Mesendoderm (in vitro differentiated cells): ENCODE measurements around the gene GULP1.
A peak's percentile ranks its signal among the peaks of the same experiment; 100 is the strongest.

ENCODE experiments used
- DNase-seq: peaks from one replicate; pipeline ENCODE4 v3.0.0; 2013
- H2AK5ac ChIP-seq: 2 replicates; pipeline ENCODE4 v1.6.1; 2013; ENCODE audit warnings: low read length, inconsistent platforms
- H2BK120ac ChIP-seq: 2 replicates; pipeline ENCODE4 v1.6.1; 2013; ENCODE audit warnings: low read depth, mild to moderate bottlenecking, low read length, moderate library complexity, mixed read lengths
- H2BK15ac ChIP-seq: replicated peaks from 2 replicates; pipeline ENCODE4 v1.6.1; 2013; ENCODE audit warnings: low read depth, mild to moderate bottlenecking, moderate library complexity
- H2BK5ac ChIP-seq: 2 replicates; pipeline ENCODE4 v1.6.1; 2013; ENCODE audit warnings: low read length, inconsistent platforms
- H3K18ac ChIP-seq: 2 replicates; pipeline ENCODE4 v1.6.1; 2013; ENCODE audit warnings: mild to moderate bottlenecking, low read length, mixed read lengths
- H3K23ac ChIP-seq: one replicate; pipeline ENCODE4 v1.6.1; 2013; ENCODE audit warnings: low read length
- H3K27ac ChIP-seq: 2 replicates; pipeline ENCODE4 v1.5.1; 2013; ENCODE audit warnings: low read depth, mild to moderate bottlenecking, inconsistent platforms, low read length, moderate library complexity
- H3K27me3 ChIP-seq: 2 replicates; pipeline ENCODE4 v1.6.1; 2013; ENCODE audit warnings: low read length, control low read depth, mild to moderate bottlenecking, inconsistent platforms; ENCODE audit not compliant: insufficient read depth, poor library complexity
- H3K36me3 ChIP-seq: 2 replicates; pipeline ENCODE4 v1.6.1; 2013; ENCODE audit warnings: low read length, inconsistent platforms; ENCODE audit not compliant: control insufficient read depth, insufficient read depth
- H3K4ac ChIP-seq: one replicate; pipeline ENCODE4 v1.6.1; 2013; ENCODE audit warnings: low read depth, mild to moderate bottlenecking, low read length, moderate library complexity
- H3K4me1 ChIP-seq: 2 replicates; pipeline ENCODE4 v1.6.1; 2013; ENCODE audit warnings: low read depth, low read length, inconsistent platforms; ENCODE audit not compliant: control insufficient read depth
- H3K4me2 ChIP-seq: 2 replicates; pipeline ENCODE4 v1.6.1; 2013; ENCODE audit warnings: low read length
- H3K4me3 ChIP-seq: 2 replicates; pipeline ENCODE4 v1.5.1; 2013; ENCODE audit warnings: mild to moderate bottlenecking, low read length
- H3K56ac ChIP-seq: one replicate; pipeline ENCODE4 v1.6.1; 2013; ENCODE audit warnings: low read length
- H3K79me1 ChIP-seq: 2 replicates; pipeline ENCODE4 v1.6.1; 2013; ENCODE audit warnings: low read length, inconsistent platforms
- H3K79me2 ChIP-seq: 2 replicates; pipeline ENCODE4 v1.6.1; 2013; ENCODE audit warnings: mild to moderate bottlenecking, low read length; ENCODE audit not compliant: control insufficient read depth, insufficient read depth
- H3K9ac ChIP-seq: 2 replicates; pipeline ENCODE4 v1.6.1; 2013; ENCODE audit warnings: low read length, inconsistent platforms
- H4K5ac ChIP-seq: one replicate; pipeline ENCODE4 v1.6.1; 2013; ENCODE audit warnings: low read length
- H4K8ac ChIP-seq: one replicate; pipeline ENCODE4 v1.6.1; 2013; ENCODE audit warnings: low read depth, mild to moderate bottlenecking, control low read depth, low read length, moderate library complexity
- WGBS: extraction: QIAGEN DNeasy Blood & Tissue Kit; methylation state at CpG from one replicate; pipeline ENCODE4 v1.1.7; 2013; ENCODE audit warnings: low lambda C conversion rate, missing lambda C conversion rate; ENCODE audit not compliant: insufficient coverage; ENCODE audit errors: extremely low coverage; 5-methylcytosine and 5-hydroxymethylcytosine counted together

GULP1 gene

DNA sequence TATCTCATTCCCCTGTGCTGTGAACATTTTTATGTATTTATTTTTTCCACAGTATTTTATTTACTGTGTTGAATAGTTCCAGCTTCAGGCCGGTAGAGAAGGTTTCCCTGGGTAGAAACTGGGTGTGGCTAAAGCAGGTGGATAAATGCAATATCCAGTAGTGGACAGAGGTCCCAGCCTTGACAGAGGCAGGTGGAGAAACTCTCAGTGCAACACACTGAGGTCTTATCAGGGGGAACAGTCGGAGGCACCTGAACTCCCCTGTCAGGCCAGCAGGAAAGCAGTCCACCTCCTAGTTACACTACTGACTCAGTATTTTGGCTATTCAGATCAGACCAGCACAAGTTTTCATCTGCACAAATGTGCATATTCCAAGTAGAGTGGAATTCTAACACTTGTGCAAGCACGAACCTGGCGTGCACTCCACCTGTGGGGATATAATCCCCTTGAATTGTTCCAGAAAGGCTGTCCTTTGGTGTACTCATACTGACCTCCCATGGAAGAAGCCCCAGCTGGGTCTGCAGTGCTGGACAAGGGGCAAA lies 103.3 kb downstream of the GULP1 start:
- Histone ChIP-seq H3K79me1 (peaks cover 13% of the 10 kb centered on the region), H3K4ac (no peak overlapping the region), H2BK5ac (no peak overlapping the region), H2BK15ac (no peak overlapping the region), H3K56ac (no peak overlapping the region), H3K36me3 (no peaks in the 10 kb centered on the region), H4K8ac (no peak overlapping the region), H3K27ac (no peak overlapping the region), H3K79me2 (peaks cover 19% of the 10 kb centered on the region), H3K27me3 (no peaks in the 10 kb centered on the region), H2AK5ac (no peak overlapping the region), H3K23ac (no peak overlapping the region), H4K5ac (no peak overlapping the region), H3K18ac (peak overlapping the region; percentile 40), H2BK120ac (no peak overlapping the region), H3K4me2 (no peak overlapping the region), H3K9ac (no peak overlapping the region), H3K4me1 (peaks cover 3% of the 10 kb centered on the region), H3K4me3 (no peak overlapping the region)
- no CpG with 5 or more reads among the region's 4 CpGs for WGBS
- no peak for DNase-seq

DNA sequence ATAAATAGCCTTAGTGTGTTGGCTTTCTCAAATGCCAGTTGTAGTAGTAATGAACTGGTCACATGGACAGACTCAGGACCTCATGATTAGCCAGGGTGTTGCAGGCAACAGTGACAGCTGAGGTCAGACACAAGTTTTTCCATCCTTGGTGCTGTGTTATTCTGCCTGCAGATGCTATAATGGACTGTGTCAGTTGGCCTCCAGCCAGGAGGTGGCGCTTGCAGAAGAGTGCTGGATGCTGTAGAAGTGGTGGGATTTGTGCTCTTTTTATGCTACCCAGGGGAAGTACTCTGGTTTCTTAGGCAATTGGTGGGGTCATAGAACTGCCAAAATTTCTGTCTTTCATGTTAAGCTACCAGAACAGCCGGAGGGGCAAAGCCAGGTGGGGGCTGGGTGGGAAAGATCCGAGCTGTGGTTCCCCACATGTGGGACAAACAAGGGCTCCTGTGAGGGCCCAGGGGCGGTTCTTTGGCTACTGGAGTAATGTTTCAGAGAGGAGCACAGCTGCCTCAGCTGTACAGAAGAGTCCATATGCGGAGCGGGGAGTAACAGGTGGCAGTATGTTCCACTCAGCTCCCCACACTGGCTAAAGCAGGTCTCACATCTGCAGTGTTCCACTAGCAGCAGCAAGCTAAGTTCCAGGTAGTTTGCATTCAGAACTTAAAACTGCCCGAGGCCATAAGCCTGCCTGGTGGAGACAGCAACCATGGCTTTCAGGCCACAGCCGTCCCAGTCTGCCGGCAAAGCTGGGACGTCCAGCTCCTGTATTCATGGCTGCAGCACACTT lies 104.4 kb downstream of the GULP1 start:
- H2BK120ac ChIP-seq = no peak overlapping the region

DNA sequence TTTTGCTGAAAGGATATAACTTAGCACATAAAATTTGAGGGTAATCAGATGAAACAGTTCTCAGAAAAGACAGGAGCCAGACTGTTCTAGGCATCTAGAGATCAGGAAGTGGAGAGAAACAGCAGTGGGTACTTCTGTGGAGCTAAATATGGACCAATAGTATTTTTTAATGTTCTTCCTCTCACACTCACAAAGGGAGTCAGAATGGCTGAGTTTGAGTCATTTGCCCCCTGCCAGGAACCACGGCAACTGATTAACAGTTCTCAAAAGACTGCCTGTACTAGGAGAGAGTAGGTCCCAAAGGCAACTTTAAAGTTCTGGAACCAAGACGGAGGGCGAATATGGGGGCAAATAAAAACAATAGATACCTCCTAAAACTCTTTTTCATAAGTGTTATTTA lies 107.5 kb downstream of the GULP1 start:
- H3K9ac ChIP-seq = no peak overlapping the region
- H3K79me2 ChIP-seq = peaks cover 13% of the 10 kb centered on the region
- H2AK5ac ChIP-seq = no peak overlapping the region
- H3K4ac ChIP-seq = no peak overlapping the region
- no peak overlapping the region for H2BK5ac ChIP-seq
- no peak overlapping the region for H2BK15ac ChIP-seq
- DNase-seq = peak; percentile 69
- no peak overlapping the region for H3K4me3 ChIP-seq
- no CpG with 5 or more reads among the region's 3 CpGs for WGBS
- H3K79me1 ChIP-seq = peaks cover 13% of the 10 kb centered on the region
- H3K27ac ChIP-seq = no peak overlapping the region
- no peaks in the 10 kb centered on the region for H3K36me3 ChIP-seq
- no peak overlapping the region for H3K4me2 ChIP-seq
- no peak overlapping the region for H4K5ac ChIP-seq
- no peak overlapping the region for H3K56ac ChIP-seq
- no peak overlapping the region for H3K18ac ChIP-seq
- no peak overlapping the region for H4K8ac ChIP-seq
- no peak overlapping the region for H3K23ac ChIP-seq
- H2BK120ac ChIP-seq = no peak overlapping the region
- H3K27me3 ChIP-seq = no peaks in the 10 kb centered on the region
- H3K4me1 ChIP-seq = peaks cover 3% of the 10 kb centered on the region

More for the DNA sequence above, 104.4 kb downstream of the GULP1 start:
- no peak overlapping the region for H3K4me2 ChIP-seq
- H2AK5ac ChIP-seq = no peak overlapping the region
- H3K9ac ChIP-seq = no peak overlapping the region
- no peak overlapping the region for H3K23ac ChIP-seq
- no peak overlapping the region for H2BK15ac ChIP-seq
- no peak overlapping the region for H4K8ac ChIP-seq
- H3K27ac ChIP-seq = no peak overlapping the region
- H3K4me3 ChIP-seq = no peak overlapping the region
- no peak overlapping the region for H2BK5ac ChIP-seq
- peak overlapping the region; percentile 8 for H3K4ac ChIP-seq
- H3K79me1 ChIP-seq = peaks cover 13% of the 10 kb centered on the region
- no peak overlapping the region for H3K18ac ChIP-seq
- no peak overlapping the region for H4K5ac ChIP-seq
- H3K27me3 ChIP-seq = no peaks in the 10 kb centered on the region
- no CpG with 5 or more reads among the region's 10 CpGs for WGBS
- no peaks in the 10 kb centered on the region for H3K36me3 ChIP-seq
- peaks cover 18% of the 10 kb centered on the region for H3K79me2 ChIP-seq
- no peak overlapping the region for H3K56ac ChIP-seq
- DNase-seq = peak; percentile 42
- peaks cover 3% of the 10 kb centered on the region for H3K4me1 ChIP-seq

DNA sequence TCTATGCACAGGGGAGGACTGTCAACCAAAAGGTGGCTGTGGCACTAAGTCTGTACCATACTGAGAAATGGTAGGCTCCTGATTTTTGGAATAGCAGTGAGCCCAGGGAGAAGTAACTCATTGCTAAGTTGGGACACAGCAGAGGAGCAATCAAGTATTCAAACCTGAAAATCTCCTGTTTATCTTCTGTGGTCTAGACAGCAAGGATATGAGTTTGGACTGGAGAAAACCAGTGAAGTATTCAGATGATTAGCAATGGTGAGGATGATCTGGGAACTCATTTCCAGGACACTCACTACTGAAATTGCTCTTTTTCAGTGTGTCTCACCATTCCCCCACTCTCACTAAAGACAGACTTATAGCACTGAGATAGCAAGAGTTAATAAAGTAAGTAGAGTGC lies 112.0 kb downstream of the GULP1 start:
- H2AK5ac ChIP-seq = no peak overlapping the region
- no peak overlapping the region for H3K27ac ChIP-seq
- H3K79me2 ChIP-seq = no peaks in the 10 kb centered on the region

DNA sequence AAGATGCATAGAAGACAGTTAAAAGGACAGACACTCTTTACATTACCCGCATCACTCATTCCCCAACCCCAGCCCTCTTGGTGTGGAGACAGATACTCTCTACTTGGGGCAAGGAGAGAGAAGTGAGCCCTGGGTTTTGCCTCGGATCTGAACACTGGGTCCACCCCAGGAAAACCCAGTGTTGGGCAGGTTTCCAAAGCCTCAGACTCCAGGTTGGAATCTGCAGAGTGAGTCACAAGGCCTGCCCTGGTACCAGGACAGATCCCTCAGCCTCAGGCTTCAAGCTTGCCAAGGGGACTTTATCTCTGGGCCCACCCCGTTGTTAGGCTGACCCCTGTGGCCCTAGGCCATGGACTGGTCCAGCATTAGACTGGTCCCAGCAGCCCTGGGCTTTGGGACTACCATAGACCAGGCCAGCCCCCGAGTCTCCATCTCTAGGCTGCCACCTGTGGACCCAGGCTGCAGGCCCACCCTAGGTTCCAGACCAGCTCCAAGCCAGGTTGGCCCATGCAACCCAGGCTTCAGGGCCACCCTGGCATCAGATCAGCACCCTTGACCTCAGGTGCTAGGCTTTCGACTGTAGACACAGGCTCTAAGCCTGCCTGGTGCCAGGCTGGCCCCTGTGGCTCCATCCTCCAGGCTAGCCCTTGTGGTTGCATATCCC lies 112.8 kb downstream of the GULP1 start:
- Histone ChIP-seq H3K36me3 (no peaks in the 10 kb centered on the region), H3K79me2 (no peaks in the 10 kb centered on the region), H2BK5ac (no peak overlapping the region), H4K5ac (no peak overlapping the region), H3K56ac (no peak overlapping the region), H4K8ac (no peak overlapping the region), H3K4me1 (no peaks in the 10 kb centered on the region), H3K4me2 (no peak overlapping the region), H3K9ac (no peak overlapping the region), H3K23ac (no peak overlapping the region), H3K4me3 (no peak overlapping the region), H3K27me3 (no peaks in the 10 kb centered on the region), H2BK120ac (no peak overlapping the region), H3K79me1 (peaks cover 2% of the 10 kb centered on the region), H2BK15ac (no peak overlapping the region), H2AK5ac (no peak overlapping the region), H3K27ac (no peak overlapping the region), H3K4ac (no peak overlapping the region), H3K18ac (no peak overlapping the region)
- no peak for DNase-seq
- no CpG with 5 or more reads among the region's 5 CpGs for WGBS

More for the DNA sequence above, 112.0 kb downstream of the GULP1 start:
- Histone ChIP-seq H3K27me3 (no peaks in the 10 kb centered on the region), H3K23ac (no peak overlapping the region), H2BK5ac (no peak overlapping the region), H3K4me2 (no peak overlapping the region), H3K79me1 (peaks cover 2% of the 10 kb centered on the region), H3K9ac (no peak overlapping the region), H3K4ac (no peak overlapping the region), H4K5ac (no peak overlapping the region), H2BK15ac (no peak overlapping the region), H2BK120ac (no peak overlapping the region), H3K18ac (no peak overlapping the region), H3K36me3 (no peaks in the 10 kb centered on the region), H3K56ac (no peak overlapping the region), H3K4me3 (no peak overlapping the region), H4K8ac (no peak overlapping the region), H3K4me1 (peaks cover 3% of the 10 kb centered on the region)
- no peak for DNase-seq
